ENCODE data around the gene ETV4.

The ETV4 gene

GRCh38 chr17:43546319-43547188 lies at the start of gene ETV4:
TSS of gene ETV4 (minus strand) at chr17:43546340. CDS start at chr17:43545617, 723 bp downstream.
- TF ChIP-seq GATA3 (IDR thresholded peaks at IDR 0.05; ENCODE audit: low read depth, low read length) (no peak), GATA2 (IDR thresholded peaks at IDR 0.05; ENCODE audit: low read depth, low read length) (no peak)

DNA sequence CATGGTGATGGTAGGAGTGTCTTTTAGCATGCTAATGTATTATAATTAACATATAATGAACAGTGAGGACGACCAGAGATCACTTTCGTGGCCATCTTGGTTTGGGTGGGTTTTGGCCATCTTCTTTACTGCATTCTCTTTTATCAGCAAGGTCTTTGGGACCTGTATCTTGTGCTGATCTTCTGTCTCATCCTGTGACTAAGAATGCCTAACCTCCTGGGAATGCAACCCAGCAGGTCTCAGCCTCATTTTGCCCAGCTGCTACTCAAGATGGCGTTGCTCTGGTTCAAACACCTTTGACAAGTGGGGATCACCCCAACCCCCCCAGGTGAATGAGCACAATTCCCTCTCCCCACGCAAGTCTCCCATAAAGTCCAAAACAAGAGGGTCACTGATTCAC lies 49.3 kb upstream of the ETV4 start:
- no peak for TF ChIP-seq GATA3 (IDR thresholded peaks at IDR 0.05; ENCODE audit: low read depth, low read length)
- no peak for TF ChIP-seq GATA2 (IDR thresholded peaks at IDR 0.05; ENCODE audit: low read depth, low read length)

DNA sequence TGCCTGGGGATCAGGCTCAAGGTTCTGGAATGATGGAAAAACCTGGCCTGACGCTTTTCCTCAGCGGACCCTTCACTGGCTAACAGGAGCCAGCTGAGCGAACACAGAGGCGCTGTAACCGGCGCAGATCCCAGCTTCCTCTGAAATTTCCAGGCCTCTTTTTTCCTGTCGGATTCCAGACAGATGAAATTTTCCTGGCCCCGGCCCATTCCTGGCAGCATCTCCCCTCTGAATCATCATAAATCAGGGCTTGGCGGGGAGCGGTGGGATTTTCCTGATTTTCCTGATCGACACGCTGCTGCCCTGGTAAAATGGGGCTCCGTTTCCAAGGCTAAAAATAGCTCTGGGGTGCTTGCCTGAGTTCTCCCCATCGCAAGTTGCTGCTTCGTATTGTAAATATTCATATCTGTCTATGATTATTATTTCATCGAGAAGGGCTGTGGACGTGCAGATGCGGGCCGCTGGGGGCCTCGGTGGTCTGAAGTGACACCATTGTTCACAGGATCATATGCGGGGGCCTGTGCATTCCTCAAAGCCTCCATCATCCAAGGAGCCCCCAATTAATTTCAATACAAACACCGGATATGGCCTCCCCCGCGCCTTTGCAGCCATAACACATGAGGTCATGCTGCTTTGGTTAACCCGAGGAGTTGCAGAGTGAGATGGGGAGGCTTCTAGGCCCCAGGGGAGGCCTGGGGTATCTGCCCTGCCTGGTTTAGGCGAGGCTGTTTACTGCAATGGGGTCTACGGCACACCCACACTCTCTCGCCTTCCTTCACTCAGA lies 45.8 kb upstream of the ETV4 start:
- TF ChIP-seq GATA3 (IDR thresholded peaks at IDR 0.05; ENCODE audit: low read depth, low read length) (no peak), GATA2 (IDR thresholded peaks at IDR 0.05; ENCODE audit: low read depth, low read length) (no peak)

- TF ChIP-seq GATA3 (IDR thresholded peaks at IDR 0.05; ENCODE audit: low read depth, low read length), result no peak
- TF ChIP-seq GATA2 (IDR thresholded peaks at IDR 0.05; ENCODE audit: low read depth, low read length), result no peak
These were observed 44.9 kb upstream of the ETV4 start for GRCh38 chr17:43591001-43591400.

DNA sequence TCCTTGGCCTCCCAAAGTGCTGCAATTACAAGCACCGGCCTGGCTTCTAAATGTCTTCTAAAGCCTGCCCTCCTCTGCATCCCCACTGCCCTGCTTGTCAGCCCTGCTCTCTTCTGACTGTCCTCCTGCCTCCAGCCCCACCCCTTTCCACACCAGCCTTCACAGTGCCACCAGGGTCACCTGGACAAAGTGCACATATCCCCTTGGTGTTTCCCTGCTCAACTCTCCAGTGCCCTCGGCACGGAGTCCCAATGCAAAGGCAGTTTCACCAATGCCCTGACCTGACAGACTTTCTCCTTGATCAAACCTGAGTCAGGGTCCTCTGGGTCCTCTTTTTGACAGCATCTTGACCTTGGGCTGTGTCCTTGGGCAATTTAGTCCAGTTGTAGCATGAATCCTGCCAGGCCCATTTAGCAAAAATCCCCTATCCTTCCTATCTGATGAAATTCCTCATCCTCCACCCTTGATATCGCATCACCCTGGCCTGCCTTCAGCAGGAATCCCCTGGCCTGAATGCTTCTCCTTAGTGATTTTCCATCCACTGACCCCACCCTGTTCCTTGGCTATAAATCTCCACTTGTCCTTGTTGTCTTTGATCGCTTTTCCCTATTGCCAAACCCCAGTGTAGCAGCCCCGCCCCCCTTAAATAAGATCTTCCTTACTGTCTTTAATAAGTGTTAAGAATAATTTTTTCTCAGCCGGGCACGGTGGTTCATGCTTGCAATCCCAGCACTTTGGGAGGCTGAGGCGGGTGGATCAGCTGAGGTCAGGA lies 42.7 kb upstream of the ETV4 start:
- TF ChIP-seq GATA3 (IDR thresholded peaks at IDR 0.05; ENCODE audit: low read depth, low read length), result no peak
- TF ChIP-seq GATA2 (IDR thresholded peaks at IDR 0.05; ENCODE audit: low read depth, low read length), result no peak

GRCh38 chr17:43588121-43588520 lies 42.0 kb upstream of the ETV4 start:
- TF ChIP-seq GATA3 (IDR thresholded peaks at IDR 0.05; ENCODE audit: low read depth, low read length) (no peak), GATA2 (IDR thresholded peaks at IDR 0.05; ENCODE audit: low read depth, low read length) (no peak)

GRCh38 chr17:43587647-43588046 lies 41.5 kb upstream of the ETV4 start:
- TF ChIP-seq GATA3 (IDR thresholded peaks at IDR 0.05; ENCODE audit: low read depth, low read length) (no peak), GATA2 (IDR thresholded peaks at IDR 0.05; ENCODE audit: low read depth, low read length) (no peak)

DNA sequence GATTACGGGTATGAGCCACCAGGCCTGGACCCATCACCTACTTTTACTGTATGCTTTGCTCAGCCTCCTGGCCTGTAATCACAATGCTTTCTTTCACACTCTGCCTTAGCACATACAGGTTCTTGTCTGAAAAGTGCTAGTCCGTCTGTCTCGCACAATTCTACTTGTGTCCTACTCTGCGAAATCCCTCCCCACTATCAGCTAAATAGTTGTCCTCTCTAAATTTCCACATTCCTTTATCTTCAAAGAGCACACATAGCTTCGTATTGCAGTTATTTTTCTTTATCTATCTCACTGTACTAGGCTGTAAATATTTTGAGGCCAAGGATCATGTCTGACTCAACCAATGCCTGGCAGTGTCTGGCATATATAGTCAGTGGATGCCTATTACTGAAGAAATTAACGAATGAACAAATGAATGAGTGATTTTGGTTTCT lies 38.5 kb upstream of the ETV4 start:
- TF ChIP-seq GATA3 (IDR thresholded peaks at IDR 0.05; ENCODE audit: low read depth, low read length), result no peak
- TF ChIP-seq GATA2 (IDR thresholded peaks at IDR 0.05; ENCODE audit: low read depth, low read length), result no peak

GRCh38 chr17:43583332-43583731 lies 37.2 kb upstream of the ETV4 start:
- TF ChIP-seq GATA2 (IDR thresholded peaks at IDR 0.05; ENCODE audit: low read depth, low read length), result no peak

DNA sequence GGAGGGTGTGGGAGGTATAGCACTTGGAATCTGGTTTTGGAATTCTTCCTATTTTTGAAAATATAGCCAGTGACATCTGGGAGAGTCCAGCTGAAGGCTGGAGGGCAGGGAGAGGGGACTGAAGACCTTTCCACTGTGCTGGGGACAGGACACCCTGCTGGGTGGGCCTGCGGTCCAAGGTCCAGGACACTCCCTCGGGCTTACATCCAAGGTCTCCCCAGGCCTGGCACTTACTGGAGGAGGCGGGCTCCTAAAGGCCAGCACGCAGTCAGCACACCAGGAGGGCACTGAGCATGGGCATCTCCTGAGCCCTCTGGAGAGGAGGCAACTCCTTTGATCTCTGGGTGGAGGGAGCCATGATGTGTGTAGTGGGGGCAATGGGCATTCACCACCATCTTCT lies 35.5 kb upstream of the ETV4 start:
- no peak for TF ChIP-seq GATA3 (IDR thresholded peaks at IDR 0.05; ENCODE audit: low read depth, low read length)
- no peak for TF ChIP-seq GATA2 (IDR thresholded peaks at IDR 0.05; ENCODE audit: low read depth, low read length)

DNA sequence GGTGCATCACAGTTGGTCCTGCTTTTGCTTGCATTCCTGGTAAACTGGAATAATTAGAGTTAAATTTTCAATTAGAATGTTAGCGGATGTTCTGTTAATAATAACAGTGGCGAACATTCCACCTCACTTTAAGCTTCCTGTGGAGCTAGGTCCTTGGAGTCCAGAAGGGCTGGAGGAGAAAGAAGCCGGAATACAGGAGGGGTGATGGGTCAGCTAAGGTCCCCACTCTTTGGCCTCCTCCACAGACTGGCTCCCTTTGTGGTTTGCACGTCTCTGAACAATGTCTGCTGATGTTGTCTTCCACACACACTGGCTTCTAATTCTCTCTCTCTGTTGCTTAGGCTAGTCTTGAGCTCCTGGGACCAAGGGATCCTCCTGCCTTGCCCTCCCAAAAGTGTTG lies 35.0 kb upstream of the ETV4 start:
- TF ChIP-seq GATA2 (IDR thresholded peaks at IDR 0.05; ENCODE audit: low read depth, low read length) (no peak), GATA3 (IDR thresholded peaks at IDR 0.05; ENCODE audit: low read depth, low read length) (no peak)

- TF ChIP-seq GATA2 (IDR thresholded peaks at IDR 0.05; ENCODE audit: low read depth, low read length) (no peak), GATA3 (IDR thresholded peaks at IDR 0.05; ENCODE audit: low read depth, low read length) (no peak)
These were observed 33.5 kb upstream of the ETV4 start for GRCh38 chr17:43579566-43580140.

GRCh38 chr17:43578699-43579565 lies 32.8 kb upstream of the ETV4 start:
- TF ChIP-seq GATA2 (IDR thresholded peaks at IDR 0.05; ENCODE audit: low read depth, low read length), result no peak
- no peak for TF ChIP-seq GATA3 (IDR thresholded peaks at IDR 0.05; ENCODE audit: low read depth, low read length)
